Adrenal gland (tissue), 5 donors: ENCODE data around the gene OXSR1.

ENCODE experiments used
- CTCF ChIP-seq, 6 experiments: fragments of 450-650 bp in 4 of 6; fragments of 200-600 bp in 2 of 6; sonication (generic) in 1 of 6; IDR thresholded peaks; 1 replicate in 5 of 6; 2 replicates in 1 of 6; pipeline versions ENCODE4 v1.5.1 to v1.8.0; 2016 to 2021; ENCODE audit warnings: antibody characterized with exemption in 6 of 6, mild to moderate bottlenecking in 2 of 6, moderate library complexity in 1 of 6
- POLR2A ChIP-seq, 2 donors: fragments of 450-650 bp; IDR thresholded peaks; one replicate each; pipeline ENCODE4 v1.6.1; 2017; ENCODE audit warnings: antibody characterized with exemption in 2 of 2, mild to moderate bottlenecking in 2 of 2, moderate library complexity in 1 of 2
- donor health status: DM: no; HTN: no; CAD: no.

- TF ChIP-seq CTCF (IDR thresholded peaks at IDR 0.05) (no peak), POLR2A (IDR thresholded peaks at IDR 0.05) (no peak)
Observed at GRCh38 chr3:38207254-38208003, 42.1 kb downstream of the OXSR1 start.
